Measurements from ENCODE around the gene TRIM65.

GRCh38 chr17:75876938-75877751 lies 19.6 kb downstream of the TRIM65 start:
- TF ChIP-seq EP300 (IDR thresholded peaks at IDR 0.05), result peak; percentile 49
- TF ChIP-seq POLR2A (IDR thresholded peaks at IDR 0.05; ENCODE audit: low read depth), result peak; percentile 1
- TF ChIP-seq, protein P1, sequence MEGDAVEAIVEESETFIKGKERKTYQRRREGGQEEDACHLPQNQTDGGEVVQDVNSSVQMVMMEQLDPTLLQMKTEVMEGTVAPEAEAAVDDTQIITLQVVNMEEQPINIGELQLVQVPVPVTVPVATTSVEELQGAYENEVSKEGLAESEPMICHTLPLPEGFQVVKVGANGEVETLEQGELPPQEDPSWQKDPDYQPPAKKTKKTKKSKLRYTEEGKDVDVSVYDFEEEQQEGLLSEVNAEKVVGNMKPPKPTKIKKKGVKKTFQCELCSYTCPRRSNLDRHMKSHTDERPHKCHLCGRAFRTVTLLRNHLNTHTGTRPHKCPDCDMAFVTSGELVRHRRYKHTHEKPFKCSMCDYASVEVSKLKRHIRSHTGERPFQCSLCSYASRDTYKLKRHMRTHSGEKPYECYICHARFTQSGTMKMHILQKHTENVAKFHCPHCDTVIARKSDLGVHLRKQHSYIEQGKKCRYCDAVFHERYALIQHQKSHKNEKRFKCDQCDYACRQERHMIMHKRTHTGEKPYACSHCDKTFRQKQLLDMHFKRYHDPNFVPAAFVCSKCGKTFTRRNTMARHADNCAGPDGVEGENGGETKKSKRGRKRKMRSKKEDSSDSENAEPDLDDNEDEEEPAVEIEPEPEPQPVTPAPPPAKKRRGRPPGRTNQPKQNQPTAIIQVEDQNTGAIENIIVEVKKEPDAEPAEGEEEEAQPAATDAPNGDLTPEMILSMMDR (IDR thresholded peaks at IDR 0.05), result peak in 2 of 3 experiments; percentile 45 to 48

Measured in esophagus muscularis mucosa (tissue), 4 donors.